Stimulated activated CD4-positive, alpha-beta T cell treated with anti-CD3 and anti-CD28 coated beads, TNF-alpha, amount 100 ng/mL, for 24 hours (primary cell): ENCODE results near the gene HOXC12.

Experiments
- DNase-seq, 3 experiments: peaks; one replicate each; pipeline ENCODE4 v3.0.0-alpha.2; 2020; ENCODE audit warnings: low read depth in 3 of 3

Gene HOXC12

GRCh38 chr12:54007538-54008259 lies 53.0 kb downstream of the HOXC12 start:
- DNase-seq = no peak

DNA sequence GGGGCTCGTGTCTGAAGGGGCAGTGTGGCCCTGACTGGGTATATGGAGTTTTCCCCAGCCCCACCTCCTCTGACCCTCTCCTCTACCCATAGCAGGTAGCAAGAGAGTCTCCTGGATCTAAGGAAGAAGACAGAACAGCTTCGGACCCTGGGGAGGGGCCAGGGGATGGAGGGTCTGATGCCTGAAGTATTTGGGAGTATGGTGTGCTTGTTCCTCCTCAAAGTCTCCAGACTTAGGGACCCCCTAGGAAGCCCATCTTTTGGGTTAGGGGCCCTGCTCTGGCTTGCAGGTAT lies 53.5 kb downstream of the HOXC12 start:
- no peak for DNase-seq
